ENCODE measurements around the gene RPTOR. TPM values are rescaled to one million over a fixed set of nuclear protein-coding genes. Genes with fewer than 3 reads are reported as not detected.

The RPTOR gene
- total RNA-seq, 2 experiments from 2014 or later, result 45.3 to 49.1 TPM

- intact Hi-C loops (cut with micrococcal nuclease), result no loop called here
- ChIA-PET CTCF (no interaction called here), POLR2A (interaction anchor here (1.0 to 1.1 kb wide), 2 partner anchors 12 to 36 kb away, joined by 3 read pairs; no protein-coding TSS in a partner anchor)
- H3K4me1 Mint-ChIP-seq (ENCODE audit: low read depth), result peaks cover 43% of the 10 kb centered on the region
- DNase-seq, result no peak
- peaks cover 43% of the 10 kb centered on the region for H3K36me3 Mint-ChIP-seq (ENCODE audit: low read depth)
- H3K27ac Mint-ChIP-seq, result peak overlapping the region; percentile 76
- no peaks in the 10 kb centered on the region for H3K27me3 Mint-ChIP-seq
- peaks cover 7% of the 10 kb centered on the region for H3K9me3 Mint-ChIP-seq
- no peak overlapping the region for H3K4me3 Mint-ChIP-seq
- ATAC-seq, result no peak
- no peak for TF ChIP-seq CTCF (IDR thresholded peaks at IDR 0.05)
Observed at GRCh38 chr17:80845069-80845862, 300.6 kb downstream of the RPTOR start.

- TF ChIP-seq CTCF (IDR thresholded peaks at IDR 0.05), result no peak
- H3K27ac Mint-ChIP-seq, result peak overlapping the region; percentile 92
- H3K27me3 Mint-ChIP-seq, result no peaks in the 10 kb centered on the region
- peaks cover 7% of the 10 kb centered on the region for H3K9me3 Mint-ChIP-seq
- H3K4me1 Mint-ChIP-seq (ENCODE audit: low read depth), result peaks cover 47% of the 10 kb centered on the region
- ChIA-PET POLR2A (interaction anchor here (1.0 to 2.4 kb wide), 3 partner anchors 11 to 35 kb away, joined by 3 to 8 read pairs (median 3); no protein-coding TSS in a partner anchor), CTCF (no interaction called here)
- intact Hi-C loops (cut with micrococcal nuclease), result no loop called here
- no peak for ATAC-seq
- H3K36me3 Mint-ChIP-seq (ENCODE audit: low read depth), result peaks cover 49% of the 10 kb centered on the region
- no peak for DNase-seq
- no peak overlapping the region for H3K4me3 Mint-ChIP-seq
Observed at GRCh38 chr17:80845863-80846671, 301.4 kb downstream of the RPTOR start.

GRCh38 chr17:80846932-80847331, 302.3 kb downstream of the RPTOR start:
- ATAC-seq (peak; percentile 5), DNase-seq (peak; percentile 31)
- Mint-ChIP-seq H3K36me3 (ENCODE audit: low read depth) (peaks cover 49% of the 10 kb centered on the region), H3K9me3 (peaks cover 7% of the 10 kb centered on the region), H3K4me1 (ENCODE audit: low read depth) (peaks cover 49% of the 10 kb centered on the region), H3K4me3 (no peak overlapping the region), H3K27me3 (no peaks in the 10 kb centered on the region), H3K27ac (peak overlapping the region; percentile 92)
- intact Hi-C loops (cut with micrococcal nuclease), result no loop called here
- ChIA-PET POLR2A (interaction anchor here (0.8 to 2.4 kb wide), 4 partner anchors 10 to 56 kb away, joined by 4 to 12 read pairs (median 6); no protein-coding TSS in a partner anchor), CTCF (interaction anchor here (1.3 kb wide), 1 partner anchor 52 kb away, joined by 4 read pairs; no protein-coding TSS in a partner anchor)
- no peak for TF ChIP-seq CTCF (IDR thresholded peaks at IDR 0.05)

GRCh38 chr17:80847496-80848230, 303.0 kb downstream of the RPTOR start:
- Mint-ChIP-seq H3K9me3 (peaks cover 7% of the 10 kb centered on the region), H3K27ac (peak overlapping the region; percentile 92), H3K4me3 (peak overlapping the region; percentile 30), H3K27me3 (no peaks in the 10 kb centered on the region), H3K4me1 (ENCODE audit: low read depth) (peaks cover 49% of the 10 kb centered on the region), H3K36me3 (ENCODE audit: low read depth) (peaks cover 49% of the 10 kb centered on the region)
- POLR2A ChIA-PET, result interaction anchor here (0.7 to 2.4 kb wide), 5 partner anchors 9 to 57 kb away, joined by 3 to 12 read pairs (median 5); no protein-coding TSS in a partner anchor
- CTCF ChIA-PET, result interaction anchor here (1.3 kb wide), 1 partner anchor 51 kb away, joined by 4 read pairs; no protein-coding TSS in a partner anchor
- TF ChIP-seq CTCF (IDR thresholded peaks at IDR 0.05), result no peak
- ATAC-seq, result peak; percentile 96
- DNase-seq, result peak; percentile 88
- intact Hi-C loops (cut with micrococcal nuclease), result no loop called here

Measured in activated CD8-positive, alpha-beta T cell treated with anti-CD3 and anti-CD28 coated beads for 36 hours (primary cell).